GM21381 (cell line): ENCODE results near the gene FKBP6.
"Not testable (repeated sequence)": the region's sequence is repeated elsewhere in the genome, so short reads cannot be mapped to it uniquely, and the experiment has no call there.

Experiments
- ATAC-seq: cut with Tn5 transposase; IDR thresholded peaks from one replicate; pipeline ENCODE4 v1.9.1; 2021; ENCODE audit warnings: mild to moderate bottlenecking, moderate library complexity; ENCODE audit not compliant: unreplicated experiment

Gene FKBP6

DNA sequence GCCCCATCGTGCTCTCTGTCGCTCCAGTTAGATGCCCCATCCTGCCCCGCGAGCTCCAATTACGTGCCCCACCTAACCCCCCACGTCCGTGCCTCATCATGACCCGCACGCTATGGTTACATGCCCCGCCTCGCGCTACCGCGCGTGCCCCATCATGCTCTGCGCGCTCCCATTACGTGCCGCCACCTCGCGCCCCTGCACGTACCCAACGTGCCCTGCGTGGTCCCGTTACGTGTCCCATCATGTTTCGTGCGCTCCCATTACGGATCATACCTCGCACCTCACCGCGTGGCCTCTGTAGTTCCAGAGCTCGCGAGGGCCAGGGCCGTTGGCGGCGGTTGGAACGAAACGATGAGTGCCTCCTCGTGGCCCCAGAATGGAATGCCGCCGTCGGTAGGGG lies at the start of gene FKBP6, which contains the start of gene TRIM50:
Gene FKBP6, plus strand, starts transcription at position 240 of the 400 bp plus-strand sequence. CDS start 268 bp downstream, outside the sequence.
Gene TRIM50, minus strand, starts transcription at position 161 of the 400 bp plus-strand sequence. CDS start 3,295 bp downstream, outside the sequence.
- not testable (repeated sequence) for ATAC-seq

DNA sequence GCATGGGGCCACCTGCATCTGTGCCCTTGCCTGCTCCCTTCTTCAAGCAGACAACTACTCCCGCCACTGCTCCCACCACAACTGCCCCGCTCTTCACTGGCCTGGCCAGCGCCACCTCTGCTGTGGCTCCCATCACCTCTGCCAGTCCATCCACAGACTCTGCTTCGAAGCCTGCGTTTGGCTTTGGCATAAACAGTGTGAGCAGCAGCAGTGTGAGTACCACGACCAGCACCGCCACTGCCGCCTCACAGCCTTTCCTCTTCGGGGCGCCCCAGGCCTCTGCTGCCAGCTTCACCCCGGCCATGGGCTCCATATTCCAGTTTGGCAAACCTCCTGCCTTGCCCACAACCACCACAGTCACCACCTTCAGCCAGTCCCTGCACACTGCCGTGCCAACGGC lies 30.7 kb upstream of the FKBP6 start:
- ATAC-seq = not testable (repeated sequence)

DNA sequence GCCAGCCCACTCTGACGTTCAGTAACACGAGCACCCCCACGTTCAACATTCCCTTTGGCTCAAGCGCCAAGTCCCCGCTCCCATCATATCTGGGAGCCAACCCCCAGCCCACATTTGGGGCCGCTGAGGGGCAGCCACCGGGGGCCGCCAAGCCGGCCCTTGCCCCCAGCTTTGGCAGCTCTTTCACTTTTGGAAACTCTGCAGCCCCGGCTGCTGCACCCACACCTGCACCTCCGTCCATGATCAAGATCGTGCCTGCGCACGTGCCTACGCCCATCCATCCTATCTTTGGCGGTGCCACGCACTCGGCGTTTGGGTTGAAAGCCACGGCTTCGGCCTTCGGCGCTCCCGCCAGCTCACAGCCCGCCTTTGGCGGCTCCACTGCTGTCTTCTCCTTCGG lies 30.3 kb upstream of the FKBP6 start:
- ATAC-seq = not testable (repeated sequence)

DNA sequence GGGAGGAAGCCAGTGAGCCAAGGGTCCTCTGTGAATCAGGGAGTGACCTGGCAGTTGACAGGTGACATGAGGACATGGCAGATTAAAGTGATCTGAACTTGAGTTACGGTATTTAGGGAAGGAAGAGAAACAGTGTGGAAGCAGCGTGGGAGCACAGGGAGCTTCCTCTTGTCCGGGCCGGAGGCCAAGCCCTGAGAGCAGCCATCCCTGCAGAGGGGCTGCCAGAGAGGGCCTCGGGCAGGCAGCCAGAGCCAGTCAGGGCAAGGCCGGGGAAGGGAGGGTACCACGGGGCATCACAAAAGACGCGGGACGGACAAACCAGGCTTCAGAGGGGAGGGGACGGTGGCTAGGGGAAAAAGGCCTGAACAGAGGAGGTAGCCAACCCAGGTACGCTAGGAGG lies 28.1 kb upstream of the FKBP6 start:
- ATAC-seq = not testable (repeated sequence)

DNA sequence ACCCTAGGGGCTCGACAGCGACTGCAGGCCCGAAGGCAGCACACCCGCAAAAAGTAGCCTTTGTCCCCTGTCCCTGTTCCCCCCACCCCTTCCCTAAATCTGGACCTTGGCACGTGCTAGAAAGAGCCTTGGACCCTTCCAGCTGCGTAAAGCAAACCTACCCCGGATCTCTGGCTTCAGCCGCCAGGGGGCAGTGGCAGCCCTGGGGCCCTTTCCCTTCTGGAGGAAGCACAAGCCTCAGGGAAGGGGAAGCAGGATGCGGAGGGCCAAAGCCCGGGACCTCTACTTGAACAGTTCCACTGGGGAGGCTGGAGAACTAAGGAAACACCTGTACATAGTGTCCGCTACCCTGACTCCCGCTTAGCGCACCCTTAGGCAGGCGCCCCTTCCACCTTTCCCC lies 26.9 kb upstream of the FKBP6 start:
- not testable (repeated sequence) for ATAC-seq

DNA sequence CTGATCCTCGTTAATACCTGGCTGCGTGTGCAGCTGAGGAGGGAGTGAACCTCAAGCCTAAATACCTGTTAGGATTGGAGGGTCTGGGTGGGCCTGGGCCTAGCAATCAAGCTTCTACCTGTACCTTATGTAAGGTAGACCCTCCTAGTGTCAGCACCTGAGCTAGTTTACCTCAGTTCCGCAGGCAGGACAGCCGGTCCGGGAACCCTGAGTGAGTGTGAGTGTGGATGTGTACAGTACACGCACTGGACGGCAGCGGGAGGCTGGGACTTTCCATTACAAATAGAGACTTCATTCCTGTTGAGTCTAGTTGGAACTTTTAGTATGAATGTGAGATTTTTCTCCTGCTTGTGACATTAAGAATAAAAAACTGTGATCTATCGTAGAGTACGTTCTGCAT lies 25.1 kb upstream of the FKBP6 start:
- ATAC-seq = not testable (repeated sequence)

- ATAC-seq = no peak
These were observed 24.4 kb upstream of the FKBP6 start for GRCh38 chr7:73303546-73303945.

DNA sequence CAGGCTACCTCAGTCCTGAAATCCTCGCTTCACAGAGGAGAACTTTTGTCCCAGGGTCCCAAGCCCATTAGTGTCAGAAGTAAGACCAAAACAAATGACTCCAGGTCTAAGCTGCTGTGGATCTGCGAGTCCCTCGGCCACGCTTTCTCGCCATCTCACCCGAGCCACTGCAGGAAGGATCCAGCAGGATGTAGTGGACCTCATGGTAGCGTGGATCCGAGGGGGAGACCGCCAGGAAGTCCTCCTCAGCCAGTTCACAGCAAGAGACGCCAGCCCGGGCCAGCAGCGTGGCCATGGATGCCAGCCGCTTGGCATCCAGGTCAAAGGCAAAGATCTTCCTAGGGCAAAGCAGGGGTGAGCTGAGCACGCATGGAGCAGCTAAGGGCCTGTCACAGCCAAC lies 23.9 kb upstream of the FKBP6 start:
- ATAC-seq = no peak

DNA sequence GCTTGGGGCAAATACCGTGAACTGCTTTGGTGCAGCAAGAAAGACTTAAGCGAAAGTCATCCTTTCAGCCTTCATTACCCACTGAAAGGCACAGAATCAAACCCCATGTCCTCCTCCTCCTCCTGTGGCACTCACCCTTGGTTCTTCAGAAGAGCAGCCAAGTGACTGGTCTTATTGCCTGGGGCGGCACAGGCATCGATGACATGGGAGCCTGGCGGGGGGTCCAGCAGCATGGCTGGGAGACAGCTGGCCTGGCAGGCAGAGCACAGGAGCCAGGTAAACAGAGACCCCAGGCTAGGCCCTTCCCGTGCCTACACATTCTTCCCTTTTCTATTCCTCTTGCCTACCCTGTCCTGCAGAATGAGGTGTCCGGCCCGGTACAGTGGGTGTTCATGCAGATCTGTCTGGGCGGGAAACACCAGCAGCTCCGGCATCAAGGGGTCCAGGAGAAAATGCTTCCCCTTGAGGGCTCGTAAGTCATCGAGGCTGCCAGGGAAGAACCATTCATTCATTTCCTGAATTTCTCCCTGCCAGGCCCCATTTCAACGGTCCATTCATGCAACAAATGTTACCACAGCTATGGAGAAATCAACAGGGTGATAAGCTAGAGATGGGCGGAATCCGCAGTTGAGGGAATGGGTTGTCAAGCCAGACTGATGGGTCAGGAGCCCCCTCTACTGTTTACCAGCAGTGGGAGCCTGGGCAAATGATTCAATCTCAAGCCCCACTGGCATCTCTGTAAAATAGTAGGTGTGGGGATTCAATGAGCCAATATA lies 23.2 kb upstream of the FKBP6 start:
- not testable (repeated sequence) for ATAC-seq

DNA sequence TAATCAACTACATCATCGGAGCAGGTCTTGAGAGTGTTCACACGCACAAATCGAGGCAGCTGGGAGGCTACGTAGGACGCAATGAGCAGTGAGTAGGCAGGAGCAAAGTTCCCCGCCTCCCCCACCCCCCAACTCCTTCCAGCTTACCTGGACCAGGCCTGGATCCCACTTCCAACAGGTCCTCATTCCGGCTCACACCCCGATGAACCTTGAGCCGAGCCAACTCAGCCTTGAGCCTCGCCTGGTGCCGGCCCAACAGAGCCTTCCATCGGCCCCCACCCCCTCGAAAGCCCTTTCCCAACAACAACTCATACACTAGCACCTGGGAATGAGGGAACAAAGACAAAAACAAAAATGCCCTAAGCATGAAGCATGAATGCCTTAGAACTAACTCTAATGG lies 20.5 kb upstream of the FKBP6 start:
- ATAC-seq = no peak

DNA sequence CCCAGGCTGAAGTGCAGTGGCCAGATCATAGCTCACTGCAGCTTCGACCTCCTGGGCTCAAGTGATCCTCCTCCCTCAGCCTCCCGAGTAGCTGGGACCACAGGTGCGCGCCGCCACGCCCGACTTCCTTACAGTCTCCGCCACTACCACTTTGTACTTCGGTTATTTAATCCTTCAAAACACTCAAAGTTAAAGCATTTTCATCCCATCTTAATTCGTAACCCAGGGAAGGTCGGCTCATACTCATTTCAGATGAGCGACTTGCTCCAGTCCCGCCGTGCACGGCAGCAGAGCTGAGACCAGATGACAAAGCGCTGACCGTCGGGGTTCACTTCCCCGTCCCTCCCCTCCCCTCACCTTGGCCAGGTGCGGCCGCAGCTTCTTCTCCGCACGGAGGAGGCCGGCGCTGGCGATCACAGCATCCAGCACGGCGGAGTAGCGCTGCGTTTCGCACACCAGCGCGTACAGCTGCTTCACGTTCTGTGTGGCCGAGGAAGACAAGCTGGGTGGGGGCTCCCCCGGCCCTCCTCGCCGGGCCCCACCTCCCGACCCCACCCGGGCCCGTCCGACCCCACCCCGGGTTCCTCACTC lies 19.8 kb upstream of the FKBP6 start:
- peak; percentile 47 for ATAC-seq

- peak; percentile 85 for ATAC-seq
These were observed 19.2 kb upstream of the FKBP6 start, which contains the start of gene NSUN5 for GRCh38 chr7:73308665-73309214. Gene NSUN5, minus strand, starts transcription at chr7:73308826. Its CDS starts 36 bp downstream, at chr7:73308790.

DNA sequence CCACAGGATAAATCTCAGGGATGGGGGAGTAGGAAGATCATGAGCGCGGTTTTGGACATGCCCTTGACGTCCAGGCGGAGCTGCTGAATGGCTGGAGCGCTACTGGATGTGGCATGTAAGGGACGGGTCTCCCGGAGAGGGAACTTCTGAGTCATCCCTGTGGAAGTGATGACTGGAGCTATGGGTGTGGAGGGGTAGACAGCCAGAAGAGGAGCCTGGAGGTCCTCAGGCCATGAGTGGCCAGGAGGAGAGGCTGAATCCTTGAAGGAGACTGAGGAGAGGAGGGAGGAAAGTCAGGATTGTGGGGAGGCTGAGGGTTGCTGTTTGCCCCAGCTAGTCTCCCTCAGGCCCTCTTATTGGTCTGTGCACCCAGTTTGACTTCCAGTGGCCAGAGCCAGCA lies 16.5 kb upstream of the FKBP6 start:
- not testable (repeated sequence) for ATAC-seq

DNA sequence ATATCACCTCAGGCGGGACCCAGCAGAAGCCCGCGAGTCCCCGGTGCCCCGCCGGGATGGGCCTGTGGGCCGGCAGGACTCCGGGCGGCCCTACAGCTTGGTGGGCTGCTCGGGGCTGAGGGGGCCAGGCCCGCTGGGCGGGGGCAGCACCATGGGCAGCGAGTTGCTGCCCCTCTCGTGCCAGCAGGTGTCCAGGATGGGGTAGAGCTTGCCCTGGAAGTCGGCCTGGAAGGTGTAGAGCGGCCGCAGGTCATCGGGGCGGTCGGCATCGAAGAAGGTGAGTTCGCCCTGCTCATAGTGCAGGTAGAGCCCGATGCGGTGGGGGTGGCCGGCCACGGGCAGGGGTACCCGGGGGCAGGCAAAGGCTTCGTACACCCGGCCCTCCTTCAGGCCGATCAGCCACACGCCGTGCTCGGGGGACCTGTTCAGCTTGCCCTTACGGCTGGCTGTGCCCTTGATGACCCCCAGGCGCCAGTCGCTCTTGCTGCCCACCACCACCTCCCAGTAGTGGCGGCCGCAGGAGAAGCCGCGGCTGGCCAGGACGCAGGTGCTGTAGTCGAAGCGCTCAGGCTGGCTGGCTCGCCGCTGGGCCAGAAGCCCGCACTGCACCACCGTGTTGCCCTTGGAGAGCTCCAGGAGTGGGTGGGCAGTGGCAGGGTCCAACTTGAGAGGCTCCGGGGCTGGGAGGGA lies 15.0 kb upstream of the FKBP6 start:
- ATAC-seq = no peak

GRCh38 chr7:73313521-73313906 lies 14.4 kb upstream of the FKBP6 start:
- no peak for ATAC-seq

GRCh38 chr7:73314271-73314670 lies 13.7 kb upstream of the FKBP6 start:
- no peak for ATAC-seq

DNA sequence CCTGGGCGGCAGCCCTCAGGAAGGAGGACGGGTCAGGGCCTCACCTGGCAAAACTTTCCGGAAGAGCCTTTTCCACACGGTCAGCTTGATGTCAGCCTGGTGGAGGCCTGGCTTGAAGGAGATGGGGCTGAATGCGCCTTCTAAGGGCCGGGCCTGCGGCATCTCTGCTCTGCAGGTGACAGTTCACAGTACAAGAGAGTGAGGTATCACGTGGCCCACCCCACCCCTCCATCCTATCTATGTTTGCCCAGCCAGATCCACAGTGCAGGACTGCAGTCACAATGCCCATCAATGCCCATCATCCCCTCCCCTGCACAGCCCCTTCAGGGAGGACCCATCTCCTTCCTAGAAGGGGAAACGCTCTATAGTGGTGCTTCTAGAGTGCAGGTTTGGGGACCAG lies 11.4 kb upstream of the FKBP6 start:
- ATAC-seq = no peak

GRCh38 chr7:73318656-73319204 lies 9.2 kb upstream of the FKBP6 start:
- ATAC-seq = not testable (repeated sequence)

DNA sequence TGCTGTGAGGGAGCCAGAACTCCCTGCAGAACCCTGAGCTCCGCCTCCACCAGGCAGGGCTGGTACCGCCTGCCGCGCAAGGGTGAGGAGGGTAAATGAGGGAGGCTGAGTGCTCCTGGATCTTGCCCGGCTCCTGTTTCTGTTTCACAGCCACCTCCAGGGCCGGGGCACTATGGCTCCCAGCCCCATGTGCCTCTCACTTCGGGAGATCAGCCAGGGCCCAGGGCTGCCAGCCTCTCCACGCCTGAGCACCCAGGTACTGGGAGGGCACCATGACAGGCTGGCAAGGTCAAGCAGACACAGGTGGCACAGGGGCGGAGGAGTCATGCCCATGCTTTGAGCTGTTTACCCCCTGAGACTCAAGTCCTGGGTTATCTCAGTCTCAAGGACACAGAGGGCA lies 8.4 kb upstream of the FKBP6 start:
- ATAC-seq = not testable (repeated sequence)

GRCh38 chr7:73320009-73320408 lies 8.0 kb upstream of the FKBP6 start:
- ATAC-seq = not testable (repeated sequence)
